Breast epithelium (tissue), 3 donors: ENCODE results near the gene PLXNC1.

Source experiments
- POLR2A ChIP-seq: fragments of 450-650 bp; IDR thresholded peaks from one replicate; pipeline ENCODE4 v1.6.1; 2016; ENCODE audit warnings: antibody characterized with exemption, mild to moderate bottlenecking, moderate library complexity
- TF ChIP-seq, protein P1 (sequence below), 3 donors: fragments of 450-650 bp; IDR thresholded peaks; one replicate each; pipeline ENCODE4 v1.5.1; 2016 to 2017; ENCODE audit warnings: antibody characterized with exemption in 3 of 3, mild to moderate bottlenecking in 3 of 3, moderate library complexity in 3 of 3

- TF ChIP-seq, protein P1, sequence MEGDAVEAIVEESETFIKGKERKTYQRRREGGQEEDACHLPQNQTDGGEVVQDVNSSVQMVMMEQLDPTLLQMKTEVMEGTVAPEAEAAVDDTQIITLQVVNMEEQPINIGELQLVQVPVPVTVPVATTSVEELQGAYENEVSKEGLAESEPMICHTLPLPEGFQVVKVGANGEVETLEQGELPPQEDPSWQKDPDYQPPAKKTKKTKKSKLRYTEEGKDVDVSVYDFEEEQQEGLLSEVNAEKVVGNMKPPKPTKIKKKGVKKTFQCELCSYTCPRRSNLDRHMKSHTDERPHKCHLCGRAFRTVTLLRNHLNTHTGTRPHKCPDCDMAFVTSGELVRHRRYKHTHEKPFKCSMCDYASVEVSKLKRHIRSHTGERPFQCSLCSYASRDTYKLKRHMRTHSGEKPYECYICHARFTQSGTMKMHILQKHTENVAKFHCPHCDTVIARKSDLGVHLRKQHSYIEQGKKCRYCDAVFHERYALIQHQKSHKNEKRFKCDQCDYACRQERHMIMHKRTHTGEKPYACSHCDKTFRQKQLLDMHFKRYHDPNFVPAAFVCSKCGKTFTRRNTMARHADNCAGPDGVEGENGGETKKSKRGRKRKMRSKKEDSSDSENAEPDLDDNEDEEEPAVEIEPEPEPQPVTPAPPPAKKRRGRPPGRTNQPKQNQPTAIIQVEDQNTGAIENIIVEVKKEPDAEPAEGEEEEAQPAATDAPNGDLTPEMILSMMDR (IDR thresholded peaks at IDR 0.05): no peak
- TF ChIP-seq POLR2A: no peak
Measured at GRCh38 chr12:94326727-94327126, 178.3 kb downstream of the PLXNC1 start.
